Stimulated activated naive CD4-positive, alpha-beta T cell (primary cell): ENCODE measurements around the gene CERS3.

Source experiments
- DNase-seq, 6 experiments: peaks; one replicate each; lab custom pipeline; 2025; lab: John Stamatoyannopoulos, UW

CERS3 gene

GRCh38 chr15:100383302-100384107 is 145.2 kb downstream of the CERS3 start:
- peak in 3 of 6 experiments; percentile 6 to 36 (median 21) for DNase-seq

- DNase-seq = no peak
Measured at GRCh38 chr15:100373942-100374341, 154.8 kb downstream of the CERS3 start.

GRCh38 chr15:100373120-100373896 is 155.4 kb downstream of the CERS3 start:
- no peak for DNase-seq

- no peak for DNase-seq
Measured at GRCh38 chr15:100372739-100373119, 156.0 kb downstream of the CERS3 start.

GRCh38 chr15:100355342-100355741 is 173.4 kb downstream of the CERS3 start:
- no peak for DNase-seq

GRCh38 chr15:100353449-100353848 is 175.3 kb downstream of the CERS3 start:
- no peak for DNase-seq

GRCh38 chr15:100350434-100351226 is 178.1 kb downstream of the CERS3 start:
- DNase-seq = no peak
